K562 (cell line): ENCODE data around the gene AVPI1. TPM values are rescaled to one million over a fixed set of nuclear protein-coding genes. Genes with fewer than 3 reads are reported as not detected.

ENCODE experiments used
- ATAC-seq: fragments of 200-7000 bp; cut with Tn5 transposase; 3 replicates; pipeline ENCODE4 v1.9.1; 2020; ENCODE audit warnings: moderate library complexity
- BruUV-seq: library from RNA; stranded (reverse); fragments of 400-500 nt; replicated peaks from 2 replicates; lab custom pipeline; 2021; lab: Mats Ljungman, UMichigan
- CTCF ChIA-PET: fragments of 300-600 bp; formaldehyde crosslinking; extraction: SDS; loops from one replicate; lab custom pipeline; 2021; ENCODE audit warnings: low intra/inter-chr PET ratio; lab: Yijun Ruan, JAX
- POLR2A ChIA-PET: fragments of 300-600, 350-650 bp; sonication (Branson Sonifier 250); formaldehyde crosslinking; extraction: SDS; loops from one replicate; lab custom pipeline; 2021; ENCODE audit warnings: antibody characterized with exemption, inconsistent platforms; lab: Yijun Ruan, JAX
- DNase-seq, 4 experiments: peaks; one replicate each; pipeline versions ENCODE4 v3.0.0 to v3.0.0-alpha.2; 2011 to 2018; ENCODE audit warnings: low spot score in 3 of 4, mixed read lengths in 3 of 4; ENCODE audit errors: extremely low read depth in 1 of 4
- FAIRE-seq: peaks from 2 replicates; lab custom pipeline; 2011; peaks lifted over from hg19 to GRCh38; lab: Jason Lieb, UNC
- H2AFZ ChIP-seq: 2 replicates; pipeline ENCODE4 v1.6.0; 2011; ENCODE audit warnings: low read depth, low read length, control low read depth, inconsistent platforms
- H3K27ac ChIP-seq: fragments of 200-600 bp; 3 replicates; pipeline ENCODE4 v1.8.0; 2011; ENCODE audit warnings: low read depth, mild to moderate bottlenecking, control low read depth, inconsistent platforms, low read length, moderate library complexity, mixed read lengths; ENCODE audit errors: extremely low read depth
- H3K27me3 ChIP-seq, 2 experiments: fragments of 300-600 bp in 1 of 2; 2 replicates in 1 of 2; 3 replicates in 1 of 2; pipeline versions ENCODE4 v1.6.0 to v1.8.0; 2011; ENCODE audit warnings: inconsistent platforms in 2 of 2, low read length in 2 of 2, mild to moderate bottlenecking in 1 of 2, mixed read lengths in 1 of 2, moderate library complexity in 1 of 2; ENCODE audit not compliant: control insufficient read depth in 2 of 2, insufficient read depth in 2 of 2
- H3K36me3 ChIP-seq: fragments of 300-600 bp; 3 replicates; pipeline ENCODE4 v1.8.0; 2011; ENCODE audit warnings: mild to moderate bottlenecking, low read length, inconsistent platforms; ENCODE audit not compliant: control insufficient read depth, insufficient read depth
- H3K4me1 ChIP-seq, 2 experiments: fragments of 200-600 bp in 1 of 2; replicated peaks in 1 of 2; 2 replicates in 1 of 2; 3 replicates in 1 of 2; pipeline versions ENCODE4 v1.5.1 to v1.8.0; 2011; ENCODE audit warnings: inconsistent platforms in 2 of 2, low read length in 2 of 2, mild to moderate bottlenecking in 1 of 2, mixed read lengths in 1 of 2, moderate library complexity in 1 of 2; ENCODE audit not compliant: control insufficient read depth in 2 of 2, insufficient read depth in 2 of 2
- H3K4me2 ChIP-seq: 2 replicates; pipeline ENCODE4 v1.6.1; 2011; ENCODE audit warnings: low read length, control low read depth, inconsistent platforms, mixed read lengths; ENCODE audit not compliant: insufficient read depth
- H3K4me3 ChIP-seq: fragments of 200-600 bp; sonication (generic), shearing (Covaris generic); 2 replicates; pipeline ENCODE4 v1.5.1; 2016; ENCODE audit warnings: control low read depth, inconsistent platforms
- H3K79me2 ChIP-seq: fragments of 200-600 bp; 3 replicates; pipeline ENCODE4 v1.8.0; 2011; ENCODE audit warnings: low read length, inconsistent platforms; ENCODE audit not compliant: control insufficient read depth, insufficient read depth
- H3K9ac ChIP-seq, 2 experiments: 2 replicates each; pipeline versions ENCODE4 v1.6.0 to v1.6.1; 2011; ENCODE audit warnings: low read depth in 2 of 2, low read length in 2 of 2, control low read depth in 1 of 2, inconsistent platforms in 1 of 2, mild to moderate bottlenecking in 1 of 2, mixed read lengths in 1 of 2; ENCODE audit not compliant: insufficient read depth in 1 of 2
- H3K9me1 ChIP-seq: one replicate; pipeline ENCODE4 v1.6.0; 2011; ENCODE audit warnings: inconsistent platforms, mild to moderate bottlenecking, low read length, moderate library complexity; ENCODE audit not compliant: control insufficient read depth, insufficient read depth
- H3K9me3 ChIP-seq: replicated peaks from 2 replicates; pipeline ENCODE4 v1.5.1; 2011; ENCODE audit warnings: low read depth, low read length, inconsistent platforms; ENCODE audit not compliant: control insufficient read depth, insufficient read depth
- H4K20me1 ChIP-seq: replicated peaks from 2 replicates; pipeline ENCODE4 v1.6.1; 2011; ENCODE audit warnings: low read length, inconsistent platforms, mixed read lengths; ENCODE audit not compliant: control insufficient read depth, insufficient read depth
- CBX3 ChIP-seq, 2 experiments: IDR thresholded peaks; 1 replicate in 1 of 2; 2 replicates in 1 of 2; pipeline ENCODE4 v1.6.1; 2012; ENCODE audit warnings: inconsistent platforms in 2 of 2, low read length in 2 of 2, borderline replicate concordance in 1 of 2, control low read depth in 1 of 2
- CCAR2 ChIP-seq: fragments of 200-400 bp; formaldehyde crosslinking; IDR thresholded peaks from 2 replicates; pipeline ENCODE4 v1.6.1; 2017; ENCODE audit warnings: mild to moderate bottlenecking, low read depth, low read length
- CREB1 ChIP-seq, 2 experiments: sonication (generic) in 1 of 2; formaldehyde crosslinking in 1 of 2; IDR thresholded peaks; 2 replicates each; pipeline versions ENCODE4 v1.6.1 to v1.8.0; 2012 to 2022; ENCODE audit warnings: inconsistent platforms in 1 of 2, mild to moderate bottlenecking in 1 of 2, missing genetic modification reagents in 1 of 2, moderate library complexity in 1 of 2
- FOXJ3 ChIP-seq: sonication (generic); formaldehyde crosslinking; IDR thresholded peaks from 2 replicates; pipeline ENCODE4 v1.4.0; 2020; ENCODE audit warnings: mild to moderate bottlenecking, missing genetic modification reagents
- HMG20B ChIP-seq: fragments of 250-450 bp; sonication (Bioruptor Pico); IDR thresholded peaks from 2 replicates; pipeline ENCODE4 v1.5.0; 2021; ENCODE audit warnings: mild to moderate bottlenecking
- HOMEZ ChIP-seq: fragments of 250-450 bp; sonication (Bioruptor Pico); IDR thresholded peaks from 2 replicates; pipeline ENCODE4 v1.4.0; 2020; ENCODE audit warnings: mild to moderate bottlenecking, moderate library complexity
- HOXB6 ChIP-seq: fragments of 250-450 bp; sonication (Bioruptor Pico); IDR thresholded peaks from 2 replicates; pipeline ENCODE4 v1.5.1; 2022; ENCODE audit warnings: mild to moderate bottlenecking, borderline replicate concordance
- IFI16 ChIP-seq: fragments of 250-450 bp; sonication (Bioruptor Pico); IDR thresholded peaks from 2 replicates; pipeline ENCODE4 v2.1.2; 2022; ENCODE audit warnings: mild to moderate bottlenecking, inconsistent platforms
- KLF1 ChIP-seq: fragments of 450-650 bp; IDR thresholded peaks from 2 replicates; pipeline ENCODE4 v1.6.1; 2016; ENCODE audit warnings: missing genetic modification characterization, missing compliant biosample characterization
- MAZ ChIP-seq, 2 experiments: fragments of 450-650 bp in 1 of 2; sonication (generic) in 1 of 2; formaldehyde crosslinking; IDR thresholded peaks in 1 of 2; conservative IDR thresholded peaks in 1 of 2; 2 replicates each; pipeline versions ENCODE4 v1.4.0 to v1.5.0; 2020; ENCODE audit warnings: mild to moderate bottlenecking in 1 of 2, missing genetic modification reagents in 1 of 2
- NR2C1 ChIP-seq, 2 experiments: fragments of 450-650 bp; IDR thresholded peaks; 2 replicates each; pipeline ENCODE4 v1.6.1; 2017; ENCODE audit warnings: mild to moderate bottlenecking in 2 of 2, antibody characterized with exemption in 1 of 2, inconsistent platforms in 1 of 2, missing compliant biosample characterization in 1 of 2, missing genetic modification characterization in 1 of 2
- PPARD ChIP-seq: fragments of 250-450 bp; sonication (Bioruptor Pico); IDR thresholded peaks from 2 replicates; pipeline ENCODE4 v1.8.0; 2022; ENCODE audit warnings: inconsistent platforms, mild to moderate bottlenecking, moderate library complexity
- WGBS: fragments of 100-300 bp; shearing (Covaris generic); methylation state at CpG from one replicate; pipeline ENCODE4 v1.1.6; 2016; ENCODE audit warnings: low coverage, mixed read lengths; ENCODE audit not compliant: insufficient coverage; ENCODE audit errors: missing lambda C conversion rate; 5-methylcytosine and 5-hydroxymethylcytosine counted together
- in situ Hi-C: fragments of 300-500 bp; cut with MboI; formaldehyde crosslinking; loops from 4 replicates; pipeline ENCODE4 v1.15.0; 2018; ENCODE audit warnings: inconsistent platforms, mixed read lengths
- intact Hi-C: fragments of 100-400 bp; cut with micrococcal nuclease; formaldehyde crosslinking; loops from 2 replicates; pipeline ENCODE4 v1.14.2; 2022
- polyA plus RNA-seq, 8 experiments: library from polyadenylated mRNA; depleted of rRNA in 4 of 8; stranded (reverse) in 5 of 8; unstranded in 3 of 8; fragments of >200 nt; fragmentation: Nextera tagmentation in 2 of 8; fragmentation: Illumina TruSeq in 1 of 8; extraction: Ambion mirVana in 2 of 8; extraction: Trizol in 1 of 8; gene quantifications; 2 replicates each; pipeline versions ENCODE4 v1.2.1 to v1.2.3, GENCODE V29; 2011 to 2014; ENCODE audit warnings: inconsistent platforms in 1 of 8, missing spikeins in 1 of 8
- total RNA-seq, 7 experiments: library from RNA; depleted of rRNA in 6 of 7; stranded (reverse); fragments of >200 nt in 6 of 7; fragmentation: Illumina TruSeq in 2 of 7; extraction: Trizol in 2 of 7; gene quantifications; 2 replicates each; pipeline versions ENCODE4 v1.2.1 to v1.2.3, GENCODE V29; 2011 to 2021; ENCODE audit warnings: low replicate concordance in 1 of 7
- TF ChIP-seq, protein P1 (sequence below): sonication (generic); formaldehyde crosslinking; IDR thresholded peaks from 2 replicates; pipeline ENCODE4 v1.8.1; 2023; ENCODE audit warnings: mild to moderate bottlenecking, missing genetic modification reagents, moderate library complexity
- TF ChIP-seq, protein P2 (sequence below): conservative IDR thresholded peaks from 2 replicates; pipeline ENCODE4 v1.6.1; 2011; ENCODE audit warnings: low read depth, mild to moderate bottlenecking, low read length; ENCODE audit not compliant: control insufficient read depth

AVPI1 gene
- total and polyA plus RNA-seq, 9 of the 15 experiments (the other 6 are each of a cell fraction or from before 2014, with no cell fraction given): 0.90 to 10.4 (median 7.4) TPM

GRCh38 chr10:97731346-97732051 is 44.5 kb upstream of the AVPI1 start:
- peak; percentile 33 to 73 (median 42) for DNase-seq
- peak; percentile 85 for FAIRE-seq
- Histone ChIP-seq H3K27ac (no peak overlapping the region), H3K27me3 (no peaks in the 10 kb centered on the region), H4K20me1 (no peaks in the 10 kb centered on the region), H3K4me2 (no peak overlapping the region), H3K9me1 (no peaks in the 10 kb centered on the region), H3K9me3 (no peaks in the 10 kb centered on the region; the same call in 1 of the 2 replicates), H3K79me2 (no peaks in the 10 kb centered on the region), H3K4me1 (peaks cover under 1 to 5% of the 10 kb centered on the region in 2 experiments; a peak in 3 of 5 replicates), H2AFZ (peak overlapping the region; percentile 51; the same call in 1 of the 2 replicates), H3K4me3 (no peak overlapping the region), H3K36me3 (no peaks in the 10 kb centered on the region), H3K9ac (no peak overlapping the region)
- peak; percentile 85 for ATAC-seq
- 0% methylated on average over 5 of the region's 9 CpGs for WGBS
- intact Hi-C loops (loop anchor here (1.0 to 5.0 kb wide), 4 partner anchors 22 to 159 kb away; partner anchors contain the start of gene ANKRD2), in situ Hi-C loops (no loop called here)
- POLR2A ChIA-PET: no interaction called here
- CTCF ChIA-PET: interaction anchor here (0.5 to 3.3 kb wide), 8 partner anchors 22 to 333 kb away, joined by 3 to 33 read pairs (median 6); partner anchors contain the start of gene ANKRD2
- no TSS peak for BruUV-seq
- no peak for TF ChIP-seq NR2C1 (IDR thresholded peaks at IDR 0.05)
- TF ChIP-seq NR2C1 (tag; IDR thresholded peaks at IDR 0.05): no peak
- no peak for TF ChIP-seq KLF1
- TF ChIP-seq IFI16 (CRISPR knock-in tag): no peak
- no peak for TF ChIP-seq CCAR2
- TF ChIP-seq PPARD (CRISPR knock-in tag): no peak
- TF ChIP-seq, protein P1, sequence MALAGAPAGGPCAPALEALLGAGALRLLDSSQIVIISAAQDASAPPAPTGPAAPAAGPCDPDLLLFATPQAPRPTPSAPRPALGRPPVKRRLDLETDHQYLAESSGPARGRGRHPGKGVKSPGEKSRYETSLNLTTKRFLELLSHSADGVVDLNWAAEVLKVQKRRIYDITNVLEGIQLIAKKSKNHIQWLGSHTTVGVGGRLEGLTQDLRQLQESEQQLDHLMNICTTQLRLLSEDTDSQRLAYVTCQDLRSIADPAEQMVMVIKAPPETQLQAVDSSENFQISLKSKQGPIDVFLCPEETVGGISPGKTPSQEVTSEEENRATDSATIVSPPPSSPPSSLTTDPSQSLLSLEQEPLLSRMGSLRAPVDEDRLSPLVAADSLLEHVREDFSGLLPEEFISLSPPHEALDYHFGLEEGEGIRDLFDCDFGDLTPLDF (CRISPR knock-in tag): no peak
- no peak for TF ChIP-seq CREB1 (IDR thresholded peaks at IDR 0.05)
- no peak for TF ChIP-seq CREB1 (CRISPR knock-in tag; IDR thresholded peaks at IDR 0.05)
- no peak for TF ChIP-seq CBX3 (IDR thresholded peaks at IDR 0.05; ENCODE audit: borderline replicate concordance in 1 of 2, low read length in 2 of 2)
- TF ChIP-seq HMG20B (CRISPR knock-in tag): no peak
- no peak for TF ChIP-seq MAZ (CRISPR knock-in tag; conservative IDR thresholded peaks at IDR 0.05 in 1 of 2, IDR thresholded peaks at IDR 0.05 in 1 of 2)
- TF ChIP-seq FOXJ3 (CRISPR knock-in tag): no peak
- TF ChIP-seq, protein P2, sequence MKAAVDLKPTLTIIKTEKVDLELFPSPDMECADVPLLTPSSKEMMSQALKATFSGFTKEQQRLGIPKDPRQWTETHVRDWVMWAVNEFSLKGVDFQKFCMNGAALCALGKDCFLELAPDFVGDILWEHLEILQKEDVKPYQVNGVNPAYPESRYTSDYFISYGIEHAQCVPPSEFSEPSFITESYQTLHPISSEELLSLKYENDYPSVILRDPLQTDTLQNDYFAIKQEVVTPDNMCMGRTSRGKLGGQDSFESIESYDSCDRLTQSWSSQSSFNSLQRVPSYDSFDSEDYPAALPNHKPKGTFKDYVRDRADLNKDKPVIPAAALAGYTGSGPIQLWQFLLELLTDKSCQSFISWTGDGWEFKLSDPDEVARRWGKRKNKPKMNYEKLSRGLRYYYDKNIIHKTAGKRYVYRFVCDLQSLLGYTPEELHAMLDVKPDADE: no peak
- no peak for TF ChIP-seq HOXB6 (CRISPR knock-in tag)
- TF ChIP-seq HOMEZ (CRISPR knock-in tag): no peak
